Inflammatory macrophage treated with lipopolysaccharide for 4 hours (primary cell): ENCODE measurements around the gene DUSP9.
"Not testable (repeated sequence)": the region's sequence is repeated elsewhere in the genome, so short reads cannot be mapped to it uniquely, and the experiment has no call there.

ENCODE experiments used
- DNase-seq: peaks from one replicate; pipeline ENCODE4 v3.0.0-alpha.2; 2020

DUSP9 gene

GRCh38 chrX:153646620-153647373, at the start of gene DUSP9:
TSS of gene DUSP9 (plus strand) at chrX:153647203. CDS start at chrX:153647954, 751 bp downstream.
- DNase-seq: peak; percentile 21

GRCh38 chrX:153598541-153599191, 48.3 kb upstream of the DUSP9 start, which contains the start of gene CCNQ:
TSS of gene CCNQ (minus strand) at chrX:153599139. CDS start at chrX:153599073, 66 bp downstream.
- no peak for DNase-seq

- DNase-seq: peak; percentile 90
Measured at GRCh38 chrX:153599192-153600031, 47.6 kb upstream of the DUSP9 start.

GRCh38 chrX:153600032-153600373, 47.0 kb upstream of the DUSP9 start:
- no peak for DNase-seq

- DNase-seq: no peak
Measured at GRCh38 chrX:153600921-153601320, 46.1 kb upstream of the DUSP9 start.

GRCh38 chrX:153601511-153602110, 45.4 kb upstream of the DUSP9 start:
- DNase-seq: no peak

GRCh38 chrX:153602601-153603000, 44.4 kb upstream of the DUSP9 start:
- peak; percentile 78 for DNase-seq

GRCh38 chrX:153603131-153603656, 43.8 kb upstream of the DUSP9 start:
- DNase-seq: no peak

GRCh38 chrX:153604666-153605380, 42.2 kb upstream of the DUSP9 start:
- not testable (repeated sequence) for DNase-seq

GRCh38 chrX:153606503-153606902, 40.5 kb upstream of the DUSP9 start:
- no peak for DNase-seq

- DNase-seq: peak; percentile 90
Measured at GRCh38 chrX:153608376-153608775, 38.6 kb upstream of the DUSP9 start.

GRCh38 chrX:153608806-153609205, 38.2 kb upstream of the DUSP9 start:
- no peak for DNase-seq

- DNase-seq: peak; percentile 32
Measured at GRCh38 chrX:153609917-153610835, 36.8 kb upstream of the DUSP9 start.

- DNase-seq: no peak
Measured at GRCh38 chrX:153610836-153611213, 36.2 kb upstream of the DUSP9 start.

- DNase-seq: no peak
Measured at GRCh38 chrX:153611298-153612095, 35.5 kb upstream of the DUSP9 start.

- no peak for DNase-seq
Measured at GRCh38 chrX:153612413-153612812, 34.6 kb upstream of the DUSP9 start.

- DNase-seq: no peak
Measured at GRCh38 chrX:153614818-153615217, 32.2 kb upstream of the DUSP9 start.

- no peak for DNase-seq
Measured at GRCh38 chrX:153620576-153620975, 26.4 kb upstream of the DUSP9 start.

- no peak for DNase-seq
Measured at GRCh38 chrX:153621949-153622598, 24.9 kb upstream of the DUSP9 start.
